Dedifferentiated amniotic fluid mesenchymal stem cell (primary cell): ENCODE results near the gene PTPRN2.

Source experiments
- DNase-seq: peaks from one replicate; pipeline ENCODE4 v3.0.0-alpha.2; 2016; ENCODE audit errors: extremely low spot score

The PTPRN2 gene

GRCh38 chr7:157865351-157866165, 722.1 kb downstream of the PTPRN2 start:
- no peak for DNase-seq

GRCh38 chr7:157864911-157865310, 722.7 kb downstream of the PTPRN2 start:
- no peak for DNase-seq

- no peak for DNase-seq
These were observed 723.5 kb downstream of the PTPRN2 start for GRCh38 chr7:157863906-157864810.

GRCh38 chr7:157863176-157863575, 724.4 kb downstream of the PTPRN2 start:
- no peak for DNase-seq

- no peak for DNase-seq
These were observed 724.9 kb downstream of the PTPRN2 start for GRCh38 chr7:157862731-157863130.

- no peak for DNase-seq
These were observed 726.1 kb downstream of the PTPRN2 start for GRCh38 chr7:157861551-157861950.

GRCh38 chr7:157861031-157861491, 726.6 kb downstream of the PTPRN2 start:
- DNase-seq = no peak

- no peak for DNase-seq
These were observed 727.2 kb downstream of the PTPRN2 start for GRCh38 chr7:157860406-157860805.

- no peak for DNase-seq
These were observed 727.7 kb downstream of the PTPRN2 start for GRCh38 chr7:157859915-157860314.

- no peak for DNase-seq
These were observed 730.0 kb downstream of the PTPRN2 start for GRCh38 chr7:157857578-157858075.

- no peak for DNase-seq
These were observed 730.6 kb downstream of the PTPRN2 start for GRCh38 chr7:157856873-157857577.

- DNase-seq = no peak
These were observed 732.0 kb downstream of the PTPRN2 start for GRCh38 chr7:157855452-157856213.

GRCh38 chr7:157855016-157855415, 732.6 kb downstream of the PTPRN2 start:
- DNase-seq = no peak

GRCh38 chr7:157854066-157854891, 733.3 kb downstream of the PTPRN2 start:
- no peak for DNase-seq

- no peak for DNase-seq
These were observed 733.9 kb downstream of the PTPRN2 start for GRCh38 chr7:157853789-157854065.

GRCh38 chr7:157853076-157853788, 734.4 kb downstream of the PTPRN2 start:
- DNase-seq = no peak

GRCh38 chr7:157851501-157852067, 736.0 kb downstream of the PTPRN2 start:
- DNase-seq = no peak

GRCh38 chr7:157850481-157851444, 736.9 kb downstream of the PTPRN2 start:
- no peak for DNase-seq
